NCI-H2196 (cell line): ENCODE results near the gene PTPRD.

Experiments used
- DNase-seq: peaks from one replicate; lab custom pipeline; 2025; ENCODE audit not compliant: unreplicated experiment; lab: John Stamatoyannopoulos, UW

The PTPRD gene

DNA sequence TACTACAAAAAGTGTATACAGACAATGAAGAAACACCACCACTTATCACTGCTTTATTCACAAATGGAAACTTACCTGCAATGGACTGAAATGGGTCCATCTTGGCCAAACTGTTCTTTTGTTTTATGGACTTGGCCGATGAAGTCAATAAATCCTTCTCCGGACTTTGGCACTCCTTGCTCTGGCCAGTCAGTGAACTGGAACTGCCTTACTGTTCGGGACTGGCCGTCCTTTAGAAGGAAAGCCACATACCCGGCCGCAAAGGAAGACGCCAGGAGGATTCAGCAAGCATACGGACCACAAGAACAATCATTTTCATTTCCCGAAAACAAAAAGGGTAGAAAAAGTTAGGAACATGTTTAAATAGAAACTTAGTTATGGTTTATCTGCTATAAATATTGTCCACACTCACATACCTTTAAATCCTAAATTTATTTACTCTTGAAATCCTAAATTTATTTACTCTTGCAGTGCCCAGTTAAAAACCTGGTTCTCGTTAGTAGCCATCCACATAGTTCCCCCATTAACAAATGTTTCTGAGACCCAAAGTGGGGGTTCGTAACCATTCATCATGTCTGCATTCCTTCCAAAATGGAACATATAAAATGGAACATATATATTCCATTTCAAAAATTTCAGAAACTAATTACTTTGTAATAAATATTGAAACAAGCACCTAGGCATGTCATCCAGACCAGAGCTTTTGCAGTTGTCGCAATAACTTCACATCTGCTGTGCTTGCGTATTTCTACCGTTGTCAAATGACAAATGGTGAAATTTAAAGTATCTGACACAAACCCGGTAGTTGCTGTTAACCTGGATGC, 2281.1 kb downstream of the PTPRD start:
- no peak for DNase-seq

DNA sequence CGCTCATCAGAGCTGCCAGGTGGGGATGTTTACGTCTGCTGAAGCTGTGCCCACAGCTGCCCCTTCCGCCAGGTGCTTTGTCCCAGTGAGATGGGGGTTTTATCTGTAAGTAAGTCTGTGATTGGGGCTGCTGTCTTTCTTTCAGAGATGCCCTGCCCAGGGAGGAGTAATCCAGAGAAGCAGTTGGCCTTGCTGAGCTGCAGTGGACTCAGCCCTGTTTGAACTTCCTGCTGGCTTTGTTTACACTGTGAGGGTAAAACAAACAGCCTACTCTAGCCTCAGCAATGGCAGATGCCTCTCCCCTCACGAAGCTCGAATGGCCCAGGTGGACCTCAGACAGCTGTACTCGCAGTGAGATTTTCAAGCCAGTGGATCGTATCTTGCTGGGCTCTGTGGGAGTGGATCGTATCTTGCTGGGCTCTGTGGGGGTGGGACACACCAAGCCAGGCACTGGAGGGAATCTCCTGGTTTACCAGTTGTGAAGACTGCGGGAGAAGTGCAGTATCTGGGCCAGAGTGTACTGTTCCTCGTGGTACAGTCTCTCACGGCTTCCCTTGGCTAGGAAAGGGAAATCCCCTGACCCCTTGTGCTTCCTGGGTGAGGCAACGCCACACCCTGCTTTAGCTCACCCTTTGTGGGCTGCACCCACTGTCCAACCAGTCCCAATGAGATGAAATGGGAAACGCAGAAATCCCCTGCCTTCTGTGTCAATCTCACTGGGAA, 2283.1 kb downstream of the PTPRD start:
- DNase-seq: no peak

DNA sequence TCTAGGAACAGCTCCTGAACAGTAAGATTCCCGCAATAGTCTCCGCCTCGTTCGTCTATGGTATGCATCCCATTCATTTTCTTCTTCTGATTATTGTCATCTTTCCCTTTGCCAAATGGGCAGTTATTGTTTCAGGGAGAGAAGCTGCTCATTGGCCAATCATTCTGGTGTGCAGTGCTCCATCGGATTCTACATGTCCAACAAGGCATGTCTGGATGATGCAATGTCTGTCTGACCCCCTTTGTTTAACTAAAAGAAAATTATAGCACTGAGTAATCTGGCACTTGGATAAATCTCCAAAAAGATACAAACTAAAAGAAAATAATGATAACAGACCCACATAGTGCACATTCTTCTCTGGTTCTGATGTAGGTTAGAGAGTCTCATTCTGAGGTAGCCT, 2297.6 kb downstream of the PTPRD start:
- DNase-seq: no peak

DNA sequence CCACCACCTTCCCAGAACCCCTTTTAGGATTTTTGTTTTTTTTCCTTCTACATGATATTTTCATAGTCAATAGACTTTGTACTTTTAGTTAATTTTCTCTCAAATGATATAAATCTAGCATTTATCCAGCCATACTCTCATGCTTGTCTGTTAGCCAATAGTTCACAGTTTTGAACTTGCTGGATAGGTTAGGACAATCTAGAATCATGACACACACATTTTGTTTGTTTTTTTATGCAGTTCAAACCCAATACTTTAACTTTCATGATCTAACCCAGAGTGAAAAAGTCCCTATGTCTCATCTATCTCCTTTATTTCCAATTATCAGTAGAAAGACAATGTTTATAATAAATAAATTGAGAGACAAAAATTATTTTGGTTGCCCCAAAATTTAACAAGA, 2303.5 kb downstream of the PTPRD start:
- no peak for DNase-seq

DNA sequence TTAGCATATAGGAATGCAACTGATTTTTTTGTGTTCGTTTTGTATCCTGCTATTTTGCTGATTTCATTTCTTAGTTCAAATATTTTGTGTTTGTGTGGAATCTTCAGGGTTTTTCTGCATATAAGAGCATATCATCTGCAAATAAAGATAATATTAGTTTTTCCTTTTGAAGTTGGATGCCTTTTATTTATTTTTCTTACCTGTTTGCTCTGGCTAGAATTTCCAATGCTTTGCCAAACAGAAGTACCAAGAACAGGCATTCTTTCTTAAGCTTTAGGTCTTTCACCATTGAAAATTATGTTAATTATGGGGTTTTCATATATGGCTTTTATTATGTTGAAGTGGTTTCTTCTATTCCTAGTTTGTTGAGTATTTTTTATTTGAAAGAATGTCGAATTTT, 2308.1 kb downstream of the PTPRD start:
- no peak for DNase-seq

DNA sequence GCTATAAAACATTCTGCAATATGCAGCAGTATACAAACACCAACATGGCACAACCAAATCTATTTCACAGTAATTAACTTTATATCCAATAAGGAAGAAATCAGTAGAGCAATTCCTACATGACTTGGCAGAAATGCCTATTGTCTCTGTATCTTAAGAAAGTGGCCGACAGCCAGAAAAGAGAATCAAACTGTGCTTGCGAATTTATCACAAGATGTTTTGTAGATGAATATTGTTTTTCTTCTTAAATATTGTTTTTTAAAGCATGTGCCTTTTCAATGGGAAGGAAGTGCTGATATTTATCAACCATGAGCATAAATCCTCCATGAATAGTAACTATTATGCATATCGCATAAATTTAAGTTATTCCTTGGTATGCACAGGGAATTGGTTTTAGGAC, 2311.5 kb downstream of the PTPRD start:
- DNase-seq: no peak

DNA sequence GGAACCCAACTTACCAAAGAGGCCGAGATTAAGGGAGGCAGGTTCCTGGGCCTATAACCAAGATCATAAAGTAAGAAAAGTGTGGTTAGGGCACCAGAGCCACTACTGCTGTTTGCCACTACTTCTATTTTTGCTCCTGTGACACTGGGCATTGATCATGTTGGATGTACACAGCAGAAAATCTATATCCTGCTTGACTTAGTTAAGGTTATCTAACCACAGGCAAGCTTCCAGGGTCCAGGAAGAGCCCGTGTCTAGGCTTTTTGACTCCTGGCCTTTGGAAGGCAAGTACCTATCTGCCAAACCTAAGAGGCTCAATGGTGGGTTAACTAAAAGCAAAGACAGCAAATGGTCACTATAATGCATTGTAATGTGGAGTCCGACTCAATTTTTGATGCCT, 2315.8 kb downstream of the PTPRD start:
- no peak for DNase-seq

DNA sequence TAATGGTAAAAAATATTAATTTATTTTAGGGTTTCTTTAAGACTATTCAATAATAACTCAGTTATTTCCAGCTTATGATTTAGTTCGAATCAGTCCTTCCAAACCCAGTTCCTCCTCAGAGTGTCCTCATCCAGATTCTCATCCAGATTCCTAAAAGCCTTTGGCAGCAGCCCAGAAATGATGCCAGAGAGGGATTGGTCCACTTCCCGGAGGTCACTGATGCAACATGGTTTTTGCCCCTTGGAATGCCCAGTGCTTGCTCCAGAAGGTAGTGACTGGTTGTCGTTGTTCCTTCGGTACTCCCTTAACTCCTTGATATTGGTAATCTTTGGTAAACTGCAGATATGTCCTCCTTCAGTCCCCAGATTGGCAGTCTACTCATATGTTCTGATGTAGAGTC, 2320.1 kb downstream of the PTPRD start:
- no peak for DNase-seq

DNA sequence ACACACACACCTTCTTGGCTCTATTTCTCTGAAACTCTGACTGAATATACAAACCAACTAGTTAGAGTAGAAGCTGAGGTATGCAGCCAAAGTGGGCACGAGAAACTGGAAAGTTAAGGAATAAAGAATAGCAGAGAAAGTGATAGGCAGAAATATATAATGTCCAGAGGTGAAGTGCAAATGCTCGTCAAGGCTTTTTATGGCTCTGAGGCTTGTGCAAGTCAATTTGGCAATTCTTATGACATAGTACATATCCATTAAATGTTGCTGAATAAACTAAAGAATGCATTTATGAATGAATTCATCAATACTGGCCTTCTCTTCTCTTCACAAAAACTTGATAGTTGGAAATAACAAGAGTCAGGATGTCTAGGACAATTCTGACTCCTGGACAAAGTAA, 2323.1 kb downstream of the PTPRD start:
- DNase-seq: no peak

DNA sequence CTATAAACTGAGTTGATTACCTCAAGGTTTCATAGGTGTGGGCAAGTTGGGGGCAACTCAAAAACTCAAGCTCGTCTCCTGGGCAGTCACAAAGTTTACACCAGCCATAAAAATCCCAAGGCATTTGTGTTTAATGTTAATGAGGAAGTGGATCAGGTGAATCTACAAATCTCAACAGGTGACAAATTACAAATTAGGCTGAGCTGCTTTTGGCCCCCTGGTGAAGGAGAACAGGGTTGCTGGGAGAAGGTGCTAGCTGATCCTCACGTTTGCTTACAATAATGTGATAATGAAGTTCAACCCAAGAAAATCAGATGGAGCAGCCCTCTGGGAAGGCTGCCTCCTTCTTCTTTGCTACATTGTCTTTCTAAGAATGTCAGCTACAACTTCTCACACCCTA, 2324.8 kb downstream of the PTPRD start:
- DNase-seq: no peak

DNA sequence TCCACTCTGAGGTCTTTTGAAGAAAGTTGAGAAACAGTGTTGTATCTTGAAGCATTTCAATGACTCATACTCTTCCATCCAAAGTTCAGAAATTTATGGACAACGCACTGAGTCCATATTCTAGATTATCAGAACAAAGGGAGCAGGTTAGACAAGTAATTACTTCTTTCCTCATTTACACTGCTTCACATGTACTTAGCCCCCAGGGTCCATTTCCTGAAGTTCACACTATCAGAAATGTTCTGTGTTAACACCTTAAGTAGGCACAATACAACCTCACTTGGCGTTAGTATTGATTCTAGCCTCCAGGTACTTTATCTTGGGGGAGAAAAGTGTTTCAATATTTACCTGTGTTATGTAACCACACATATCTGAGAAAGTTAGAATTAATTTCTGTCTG, 2325.3 kb downstream of the PTPRD start:
- DNase-seq: no peak

DNA sequence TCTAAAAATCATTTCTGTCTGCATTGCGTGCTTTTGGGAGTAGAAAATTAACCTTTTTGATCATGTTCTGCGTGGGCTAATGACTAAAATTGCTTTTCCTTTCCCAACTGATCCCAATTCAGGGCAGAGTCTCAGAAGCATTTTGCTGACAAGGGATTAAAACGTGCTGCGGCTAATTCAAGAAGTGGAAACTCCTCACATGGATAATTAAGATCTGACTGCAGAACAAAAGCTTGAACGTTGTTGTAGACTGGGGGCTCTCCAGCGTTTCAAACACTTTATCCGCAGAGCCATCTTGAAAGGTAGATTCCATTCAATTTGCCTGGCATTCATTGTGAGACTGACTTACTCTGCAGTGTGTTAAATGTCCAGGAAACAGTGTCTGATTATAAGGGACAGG, 2327.9 kb downstream of the PTPRD start:
- DNase-seq: no peak

DNA sequence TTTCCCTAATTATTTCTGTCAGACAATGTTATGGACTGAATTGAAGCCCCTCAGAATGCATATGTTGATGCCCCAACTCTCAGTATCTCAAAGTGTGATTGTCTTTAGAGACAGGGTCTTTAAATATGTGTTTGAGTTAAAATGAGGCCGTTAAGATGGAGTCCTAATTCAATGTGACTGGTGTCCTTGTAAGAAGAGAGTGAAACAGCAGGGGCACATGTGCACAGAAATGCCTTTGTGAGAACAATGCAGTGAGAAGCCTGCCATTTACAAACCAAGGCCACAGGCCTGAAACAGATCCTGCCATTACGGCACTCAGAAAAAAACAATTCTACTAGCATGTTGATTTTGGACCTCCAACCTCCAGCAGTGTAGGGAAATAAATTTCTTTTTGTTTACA, 2330.3 kb downstream of the PTPRD start:
- no peak for DNase-seq

DNA sequence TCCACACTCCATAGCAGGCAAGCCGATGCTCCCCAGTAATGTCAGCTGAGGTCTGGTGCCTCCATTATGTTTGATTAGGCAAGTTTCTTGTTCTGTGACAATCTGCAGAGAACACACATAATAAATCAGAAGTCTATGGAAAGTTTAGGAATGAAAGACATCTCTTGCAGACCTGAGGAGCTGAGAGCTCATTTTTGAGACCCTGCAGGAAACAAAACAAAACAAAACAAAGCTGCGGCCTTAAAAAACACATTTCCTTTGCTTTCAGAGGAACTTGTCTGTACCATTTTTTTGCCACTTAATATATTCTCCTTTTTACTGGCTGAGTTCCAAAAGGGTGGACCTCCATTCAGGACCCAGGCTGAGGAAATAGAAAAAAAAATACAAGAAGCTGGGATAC, 2332.0 kb downstream of the PTPRD start:
- DNase-seq: no peak

DNA sequence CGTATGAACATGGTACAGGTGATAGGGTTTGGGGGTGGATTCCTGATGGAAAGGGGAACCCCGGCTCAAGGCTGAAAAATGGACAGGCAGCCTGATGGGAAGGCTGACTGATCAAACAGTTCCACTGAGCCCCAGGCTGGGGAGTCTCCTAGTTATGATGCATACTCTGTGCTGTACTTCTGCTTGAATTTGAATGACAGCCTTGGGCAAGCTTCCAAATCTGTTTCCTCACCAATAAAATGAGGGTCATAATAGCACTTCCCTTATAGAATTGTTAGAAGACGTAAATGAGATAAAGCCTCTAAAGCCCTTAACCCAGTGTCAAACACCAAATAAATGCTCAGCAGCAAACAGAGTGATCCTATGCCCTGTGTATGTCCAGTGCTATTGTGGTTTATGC, 2334.8 kb downstream of the PTPRD start:
- no peak for DNase-seq

DNA sequence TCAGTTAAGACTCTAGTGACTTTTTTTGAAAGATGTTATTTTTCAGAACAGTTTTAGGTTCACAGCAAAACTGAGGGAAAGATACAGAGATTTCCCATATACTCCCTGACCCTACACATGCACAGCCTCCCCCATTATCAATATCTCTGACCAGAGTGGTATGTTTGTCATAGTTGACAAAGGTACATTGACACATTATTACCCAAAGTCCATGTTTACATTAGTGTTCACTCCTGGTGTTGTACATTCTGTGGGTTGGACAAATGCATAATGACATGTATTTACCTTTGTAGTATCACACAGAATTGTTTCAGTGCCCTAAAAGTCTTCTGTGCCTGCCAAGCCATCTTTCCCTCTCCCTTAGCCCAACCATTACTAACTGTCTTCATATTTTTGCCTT, 2342.6 kb downstream of the PTPRD start:
- DNase-seq: no peak

DNA sequence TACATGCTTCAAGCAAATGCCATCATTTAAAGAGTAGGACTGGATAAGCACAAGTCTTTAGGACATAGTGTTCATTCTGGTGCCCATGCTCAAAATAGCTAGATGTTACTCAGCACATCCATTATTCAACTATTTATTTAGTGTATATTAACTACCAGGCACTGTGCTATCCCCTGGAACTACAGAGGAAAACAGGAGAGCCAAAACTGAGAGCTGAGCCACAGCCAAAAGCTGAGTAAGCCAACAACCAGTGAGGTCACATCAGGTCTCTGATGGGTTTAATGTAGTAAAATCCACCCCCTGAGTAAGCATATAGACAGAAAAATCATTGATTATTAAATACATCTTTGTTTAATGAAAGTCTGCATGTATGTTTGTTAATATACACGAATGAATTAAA, 2343.9 kb downstream of the PTPRD start:
- DNase-seq: no peak

DNA sequence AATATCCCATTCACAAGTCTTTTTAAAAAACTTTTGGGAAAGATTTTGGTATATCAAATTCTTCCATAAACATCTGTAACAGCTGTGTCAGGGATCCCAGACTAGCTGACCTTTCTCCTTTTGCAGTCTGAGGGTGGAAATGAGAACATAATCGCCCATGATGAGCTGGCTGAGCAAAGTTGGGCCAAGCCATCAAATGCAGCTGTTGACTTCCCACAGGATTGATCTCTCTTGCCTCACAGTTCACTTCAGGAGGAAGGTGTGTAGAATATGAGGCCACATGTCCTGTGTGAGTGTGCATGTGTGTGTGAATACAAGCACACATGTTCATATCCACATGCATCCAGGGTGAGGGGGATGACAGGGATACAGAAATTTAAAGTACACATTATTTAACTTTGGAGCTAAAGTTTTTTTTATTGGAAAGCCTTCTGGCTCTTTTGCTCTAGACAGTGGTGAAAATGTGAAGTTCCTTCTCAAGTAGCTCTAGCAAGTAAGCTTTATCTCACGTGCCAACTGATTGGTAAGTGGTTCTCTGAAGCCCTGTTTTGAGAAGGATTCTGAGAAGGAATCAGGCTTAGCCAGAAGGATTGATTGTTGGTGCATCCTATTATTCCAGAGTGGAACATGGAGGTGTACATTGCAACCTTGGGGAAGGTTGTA, 2344.5 kb downstream of the PTPRD start:
- no peak for DNase-seq

DNA sequence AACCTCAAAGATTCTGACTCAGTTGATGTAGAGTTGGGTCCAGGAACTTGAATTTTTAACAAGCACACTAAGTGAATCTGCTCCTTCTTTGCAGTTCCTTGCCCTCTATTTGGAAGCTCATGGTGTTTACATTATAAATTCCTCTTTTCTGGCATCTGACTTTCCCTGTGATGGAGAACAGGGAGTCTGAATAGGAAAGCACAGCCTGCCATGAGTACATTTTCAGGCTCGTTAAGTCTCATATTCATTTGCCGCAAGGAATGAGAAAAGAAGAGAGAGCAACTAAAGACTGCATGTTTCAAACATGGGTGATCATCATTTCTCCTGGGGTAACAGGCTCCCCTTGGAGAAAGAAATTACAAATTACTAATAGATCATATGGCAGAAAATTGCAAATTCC, 2345.2 kb downstream of the PTPRD start:
- no peak for DNase-seq

DNA sequence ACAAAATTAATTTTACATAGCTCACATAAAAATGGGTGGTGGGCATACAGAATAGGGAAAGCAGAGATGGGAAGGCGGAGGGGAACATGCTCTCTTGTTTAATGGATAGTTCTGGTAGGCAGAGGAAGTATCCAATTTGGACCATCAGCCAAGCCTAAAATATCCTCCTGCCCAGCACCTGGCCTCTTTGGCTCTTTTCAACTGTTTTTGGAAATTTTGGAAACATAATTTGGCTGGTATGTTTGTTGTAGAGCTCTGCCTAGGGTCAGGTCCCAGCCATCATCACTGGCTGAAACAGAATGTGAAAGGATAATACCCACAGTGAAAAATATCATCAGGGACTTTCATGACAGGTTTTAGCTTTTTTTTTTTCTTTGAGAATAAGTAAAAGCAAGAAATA, 2345.9 kb downstream of the PTPRD start:
- DNase-seq: no peak

DNA sequence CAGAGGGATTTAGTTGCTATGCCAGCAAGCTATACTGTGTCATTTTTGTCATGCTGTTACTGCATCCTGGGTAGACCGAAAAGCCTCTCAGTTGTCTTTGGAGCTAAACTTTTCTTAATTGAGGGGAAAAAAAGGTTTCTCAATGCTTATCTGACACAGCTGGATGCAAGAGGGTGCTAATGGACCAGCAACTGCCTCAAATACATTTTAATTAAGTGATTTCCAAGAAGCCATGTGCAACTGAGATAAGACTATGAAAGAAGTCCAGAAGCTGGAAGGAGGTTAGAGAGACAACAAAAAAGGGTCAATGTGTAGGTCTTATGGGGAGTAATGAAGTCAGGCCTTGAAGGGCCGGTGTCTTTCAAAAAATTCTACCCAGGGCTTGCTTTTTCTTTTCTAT, 2347.5 kb downstream of the PTPRD start:
- no peak for DNase-seq
